Left ventricle myocardium superior (tissue), 1 donor: ENCODE data around the gene CCNE1. TPM values are rescaled to one million over a fixed set of nuclear protein-coding genes. Genes with fewer than 3 reads are reported as not detected.
"Not testable (repeated sequence)": the region's sequence is repeated elsewhere in the genome, so short reads cannot be mapped to it uniquely, and the experiment has no call there.

Experiments used
- ATAC-seq: fragments of 200-7000 bp; cut with Tn5 transposase; one replicate; pipeline ENCODE4 v1.9.1; 2020; ENCODE audit warnings: mild to moderate bottlenecking, moderate library complexity
- DNase-seq: peaks from one replicate; pipeline ENCODE4 v3.0.0-alpha.2; 2020
- intact Hi-C: fragments of 100-400 bp; cut with micrococcal nuclease; formaldehyde crosslinking; loops from one replicate; pipeline ENCODE4 v1.11.0; 2022
- total RNA-seq: library from RNA; stranded (reverse); fragmentation: NEBNext Ultra II Directional; extraction: Animal tissue kit (Norgen Biotek cat#: 25700); gene quantifications from one replicate; pipeline ENCODE4 v1.2.1, GENCODE V29; 2021
- donor health status: DM: no; HTN: yes; CAD: no; lungs with severe emphysema.

CCNE1 gene
- total RNA-seq, 1 donor from 2014 or later: 3.3 TPM

GRCh38 chr19:29784598-29785223 is 27.1 kb upstream of the CCNE1 start:
- intact Hi-C loops: no loop called here
- ATAC-seq: no peak
- no peak for DNase-seq

DNA sequence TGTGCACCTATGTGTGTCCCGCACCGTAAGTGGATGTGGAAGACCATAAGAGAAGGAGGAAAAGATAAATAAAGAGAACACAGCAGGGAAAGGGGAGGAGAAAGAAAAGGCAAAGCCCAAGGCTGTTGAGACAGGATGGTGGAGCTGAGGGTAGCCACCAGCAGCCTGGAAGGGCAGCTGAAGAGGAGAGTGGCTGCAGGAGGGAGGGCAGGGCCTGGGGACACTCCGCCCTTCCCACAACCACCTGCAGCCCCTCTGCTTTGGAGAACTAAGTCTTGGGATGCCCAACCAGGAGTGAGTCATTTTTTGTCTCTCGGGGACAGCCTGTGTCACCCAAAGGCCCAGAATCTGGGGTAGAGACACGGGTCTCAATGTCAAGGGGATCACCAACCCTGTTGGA is 26.4 kb upstream of the CCNE1 start:
- DNase-seq (no peak), ATAC-seq (no peak)
- intact Hi-C loops: no loop called here

- DNase-seq: no peak
Measured at GRCh38 chr19:29785955-29786589, 25.7 kb upstream of the CCNE1 start.

GRCh38 chr19:29787281-29787680 is 24.5 kb upstream of the CCNE1 start:
- intact Hi-C loops: no loop called here
- ATAC-seq (no peak), DNase-seq (no peak)

More at GRCh38 chr19:29785955-29786589, 25.7 kb upstream of the CCNE1 start:
- intact Hi-C loops: no loop called here
- no peak for ATAC-seq

DNA sequence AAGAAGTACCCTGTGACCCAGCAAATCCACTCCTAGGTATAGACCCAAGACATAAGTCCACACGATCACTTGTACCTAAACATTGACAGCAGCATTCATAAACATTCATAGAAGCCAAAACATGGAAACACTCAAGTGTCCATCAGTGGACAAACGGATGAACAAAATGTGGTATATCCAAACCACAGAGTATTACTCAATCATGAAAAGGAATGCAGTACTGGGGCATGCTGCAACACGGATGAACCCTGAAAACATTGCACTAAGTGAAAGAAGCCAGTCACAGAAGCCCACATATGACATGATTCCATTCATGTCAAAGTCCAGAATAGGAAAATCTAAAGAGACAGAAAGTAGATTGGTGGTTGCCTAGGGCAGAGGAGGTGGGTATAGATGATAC is 22.8 kb upstream of the CCNE1 start:
- intact Hi-C loops: no loop called here
- ATAC-seq (no peak), DNase-seq (no peak)

- intact Hi-C loops: no loop called here
- ATAC-seq (no peak), DNase-seq (no peak)
Measured at GRCh38 chr19:29793116-29793727, 18.6 kb upstream of the CCNE1 start.

DNA sequence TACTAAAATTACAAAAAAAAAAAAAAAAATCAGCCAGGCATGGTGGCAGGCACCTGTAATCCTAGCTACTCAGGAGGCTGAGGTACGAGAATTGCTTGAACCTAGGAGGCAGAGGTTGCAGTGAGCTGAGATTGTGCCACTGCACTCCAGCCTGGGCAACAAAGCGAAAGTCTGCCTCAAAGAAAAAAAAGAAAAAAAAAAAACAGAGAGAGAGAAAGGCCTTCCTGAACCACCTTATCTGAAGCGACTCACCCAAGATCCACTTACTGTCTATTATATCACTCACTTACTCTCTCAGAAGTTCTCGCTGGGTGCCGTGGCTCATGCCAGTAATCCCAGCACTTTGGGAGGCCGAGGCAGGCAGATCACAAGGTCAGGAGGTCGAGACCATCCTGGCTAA is 17.3 kb upstream of the CCNE1 start:
- intact Hi-C loops, DNase-seq, ATAC-seq: not testable (repeated sequence)

- no peak for ATAC-seq
- intact Hi-C loops: no loop called here
- DNase-seq: no peak
Measured at GRCh38 chr19:29795461-29796172, 16.2 kb upstream of the CCNE1 start.

DNA sequence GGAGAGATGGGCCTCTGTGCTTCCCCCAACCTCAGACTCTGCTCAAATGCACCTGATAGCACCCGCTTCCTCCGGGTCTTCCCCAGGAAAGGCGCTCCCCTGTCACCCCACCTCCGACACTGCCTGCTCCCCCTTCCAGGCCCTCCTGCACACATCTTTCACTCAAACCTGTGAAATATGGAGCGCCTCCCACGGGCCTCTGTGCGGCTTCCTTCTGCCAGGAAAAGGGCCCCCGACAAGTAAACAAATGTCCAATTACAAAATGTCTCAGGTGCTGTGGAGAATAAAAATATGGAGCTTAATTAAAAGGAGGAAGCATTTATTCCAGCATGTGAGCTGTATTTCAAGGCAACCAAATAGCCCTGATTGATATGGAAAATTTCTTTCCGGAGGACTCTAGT is 15.6 kb upstream of the CCNE1 start:
- intact Hi-C loops: no loop called here
- ATAC-seq (no peak), DNase-seq (no peak)

- DNase-seq: no peak
- no peak for ATAC-seq
Measured at GRCh38 chr19:29798774-29799497, 12.9 kb upstream of the CCNE1 start.

DNA sequence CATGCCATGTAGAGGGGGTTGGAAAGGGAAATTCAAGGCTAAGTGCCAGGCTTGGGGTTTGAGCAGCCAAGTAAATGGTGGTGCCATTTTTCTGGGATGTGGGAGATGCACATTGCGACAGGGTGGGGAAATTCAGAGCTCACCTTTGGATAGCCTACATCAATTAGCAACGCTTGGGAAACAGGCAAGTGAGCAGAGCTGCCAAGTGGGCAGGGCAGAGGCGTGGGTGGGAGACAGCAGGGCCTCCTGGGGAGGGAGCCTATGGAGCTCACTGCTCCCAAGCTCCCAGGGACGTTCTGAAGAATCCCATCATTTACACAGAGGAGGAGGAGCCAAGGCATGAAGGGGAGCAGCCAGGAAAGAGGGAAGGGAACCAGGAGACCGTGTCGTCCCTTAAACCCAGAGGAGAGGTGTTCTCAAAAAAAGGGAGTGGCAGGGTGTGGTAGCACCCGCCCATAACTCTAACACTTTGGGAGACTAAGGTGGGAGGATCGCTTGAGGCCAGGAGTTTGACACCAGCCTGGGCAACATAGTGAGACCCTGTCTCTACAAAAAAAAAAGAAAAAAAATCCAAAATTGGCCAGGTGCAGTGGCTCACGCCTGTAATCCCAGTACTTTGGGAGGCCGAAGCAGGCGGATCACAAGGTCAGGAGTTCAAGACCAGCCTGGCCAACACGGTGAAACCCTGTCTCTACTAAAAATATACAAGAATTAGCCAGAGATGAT is 11.5 kb upstream of the CCNE1 start:
- ATAC-seq (no peak), DNase-seq (no peak)
- intact Hi-C loops: no loop called here

More at GRCh38 chr19:29798774-29799497, 12.9 kb upstream of the CCNE1 start:
- intact Hi-C loops: no loop called here

DNA sequence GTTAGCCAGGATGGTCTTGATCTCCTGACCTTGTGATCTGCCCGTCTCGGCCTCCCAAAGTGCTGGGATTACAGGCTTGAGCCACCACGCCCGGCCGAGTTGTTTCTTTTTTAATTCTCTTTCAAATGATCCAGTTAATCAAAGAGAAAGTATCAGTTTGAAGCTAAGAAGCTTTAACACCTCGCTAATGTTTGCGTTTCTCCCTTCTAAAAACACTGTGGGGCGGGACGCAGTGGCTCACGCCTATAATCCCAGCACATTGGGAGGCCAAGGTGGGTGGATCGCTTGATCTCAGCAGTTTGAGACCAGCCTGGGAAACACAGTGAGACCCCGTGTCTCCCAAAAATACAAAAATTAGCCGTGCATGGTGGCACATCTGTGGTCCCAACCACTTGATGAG is 7.8 kb upstream of the CCNE1 start:
- DNase-seq, intact Hi-C loops, ATAC-seq: not testable (repeated sequence)

DNA sequence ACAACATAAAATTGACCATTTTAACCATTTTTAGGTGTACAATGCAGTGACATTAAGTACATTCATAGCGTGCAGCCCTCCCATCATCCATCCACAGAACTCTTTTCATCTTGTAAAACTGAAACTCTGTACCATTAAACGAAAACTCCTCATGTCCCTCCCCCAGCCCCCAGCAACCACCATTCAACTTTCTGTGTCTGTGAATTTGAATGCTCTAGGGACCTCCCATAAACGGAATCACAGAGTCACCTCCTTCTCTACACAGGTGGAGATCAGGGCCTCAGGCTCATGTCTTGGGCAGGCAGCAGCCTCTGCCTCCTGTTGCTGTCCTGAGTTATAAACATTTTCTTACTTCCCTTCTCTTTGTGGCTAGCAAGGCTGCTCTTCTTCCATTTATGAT is 7.3 kb upstream of the CCNE1 start:
- intact Hi-C loops: no loop called here
- no peak for DNase-seq
- no peak for ATAC-seq

DNA sequence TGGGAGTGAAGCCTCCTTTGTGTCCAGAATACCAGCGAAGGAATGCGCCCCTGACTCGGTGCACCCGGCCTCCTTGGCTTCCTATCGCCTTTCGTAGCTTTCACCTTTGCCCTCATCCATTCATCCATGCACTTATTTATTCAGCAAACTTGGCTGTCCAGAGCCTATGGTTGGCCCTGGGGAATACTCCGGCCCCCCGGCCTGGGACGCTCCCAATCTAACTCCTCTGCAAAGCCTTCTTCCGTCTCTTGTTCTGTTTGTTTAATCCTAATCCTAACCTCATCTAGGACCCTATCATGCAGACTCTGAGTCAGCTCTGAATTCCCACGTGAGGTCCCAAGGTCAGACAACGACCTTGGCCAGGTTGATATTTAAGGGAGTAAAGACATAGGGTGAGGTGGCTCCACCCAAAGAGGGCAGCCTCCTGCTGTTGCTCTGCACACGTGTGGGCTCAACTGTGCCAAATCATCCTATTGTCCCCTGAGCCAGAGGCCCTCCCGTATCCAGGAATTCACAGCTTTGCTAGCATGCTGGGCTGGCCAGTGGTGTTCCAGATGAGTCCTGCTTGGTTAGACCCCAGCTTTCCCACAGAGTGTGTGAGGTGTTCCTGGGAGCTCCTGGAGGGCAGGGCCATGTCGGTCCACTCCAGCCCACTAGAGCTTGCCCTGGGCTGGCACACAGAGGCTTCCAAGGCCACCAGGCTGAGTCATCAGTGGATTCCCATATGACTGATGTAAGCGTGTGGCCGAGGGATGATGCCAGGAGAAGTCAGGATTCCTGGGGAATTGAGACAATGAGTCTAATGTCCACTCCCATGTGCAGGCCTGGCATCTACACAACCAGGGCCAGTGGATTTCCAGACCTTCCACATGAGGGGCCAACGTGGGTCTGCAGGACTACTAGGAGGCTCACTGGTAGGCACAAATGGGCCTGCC is 6.5 kb upstream of the CCNE1 start:
- ATAC-seq (no peak), DNase-seq (no peak)
- intact Hi-C loops: no loop called here

- ATAC-seq (peak; percentile 68), DNase-seq (peak; percentile 73)
- intact Hi-C loops: no loop called here
Measured at GRCh38 chr19:29806098-29806866, 5.5 kb upstream of the CCNE1 start.

DNA sequence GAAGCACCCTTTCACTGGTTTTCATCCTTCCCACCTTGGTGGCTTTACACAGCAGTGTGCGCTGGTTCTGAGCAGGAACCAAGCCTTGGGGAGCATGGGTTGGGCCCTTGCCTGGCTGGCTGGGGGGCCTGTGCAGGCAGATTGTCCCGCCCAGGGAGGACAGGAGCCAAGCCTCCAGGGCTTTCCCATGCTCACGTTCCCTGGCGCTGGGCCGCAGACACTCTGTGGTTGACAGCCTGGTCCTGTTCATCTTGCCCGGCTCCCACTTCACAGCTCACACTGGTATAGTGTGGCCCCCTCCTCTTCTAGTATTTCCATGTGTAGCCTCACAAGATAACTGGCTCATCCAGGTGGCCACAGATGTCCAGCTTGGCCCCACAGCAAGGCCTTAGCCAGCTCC is 4.6 kb upstream of the CCNE1 start:
- intact Hi-C loops: no loop called here
- ATAC-seq: no peak
- DNase-seq: no peak

- intact Hi-C loops: no loop called here
- ATAC-seq (no peak), DNase-seq (no peak)
Measured at GRCh38 chr19:29807870-29808405, 3.9 kb upstream of the CCNE1 start.
